ENCODE results near the gene TEX264.

The TEX264 gene

DNA sequence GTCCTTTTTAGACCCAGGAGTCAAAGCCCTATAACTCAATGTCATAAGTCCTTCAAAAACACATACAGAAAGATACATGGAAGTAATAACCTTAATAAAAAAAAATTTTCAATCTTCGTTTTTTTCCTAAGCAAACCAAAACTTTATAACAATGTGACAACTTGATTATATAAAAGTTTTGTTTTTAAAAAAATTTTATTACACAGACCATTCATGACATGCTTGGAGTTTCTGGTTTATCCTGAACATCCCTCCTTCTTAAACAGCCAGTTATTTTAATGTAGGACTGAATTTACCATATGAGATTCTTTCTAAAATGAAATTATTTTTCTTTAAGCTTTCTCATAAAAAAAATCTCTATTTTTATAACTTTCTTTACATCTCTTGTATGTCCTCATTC lies 77.3 kb downstream of the TEX264 start:
- Histone ChIP-seq H3K27ac (ENCODE audit: insufficient read depth, low read depth, low read length, poor library complexity, severe bottlenecking) (no peak overlapping the region), H3K4me3 (ENCODE audit: insufficient read depth, low read depth, low read length) (no peak overlapping the region), H3K4me1 (ENCODE audit: control insufficient read depth, insufficient read depth, low read length) (no peaks in the 10 kb centered on the region), H3K36me3 (ENCODE audit: control insufficient read depth, insufficient read depth, low read length) (no peaks in the 10 kb centered on the region), H3K27me3 (ENCODE audit: control insufficient read depth, insufficient read depth, low read length, poor library complexity, severe bottlenecking) (no peaks in the 10 kb centered on the region), H3K9me3 (ENCODE audit: control insufficient read depth, low read length) (no peaks in the 10 kb centered on the region)
- WGBS, 2 experiments = no CpG with 5 or more reads among the region's 1 CpG

DNA sequence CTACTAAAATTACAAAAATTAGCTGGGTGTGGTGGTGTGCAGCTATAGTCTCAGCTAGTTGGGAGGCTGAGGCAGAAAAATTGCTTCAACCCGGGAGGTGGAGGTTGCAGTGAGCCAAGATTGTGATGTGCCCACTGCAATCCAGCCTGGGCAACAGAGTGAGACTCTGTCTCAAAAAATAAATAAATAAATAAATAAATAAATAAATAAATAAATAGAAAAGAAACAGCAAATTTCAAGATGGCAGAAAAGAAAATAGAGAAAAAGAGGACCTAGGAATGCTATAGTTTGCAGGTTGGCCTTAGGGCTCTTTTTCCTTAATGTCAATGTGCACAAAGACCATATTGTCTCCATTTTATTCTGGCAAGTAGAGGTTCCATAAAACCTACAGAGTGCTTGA lies 79.8 kb downstream of the TEX264 start:
- Histone ChIP-seq H3K4me3 (ENCODE audit: insufficient read depth, low read depth, low read length) (no peak overlapping the region), H3K4me1 (ENCODE audit: control insufficient read depth, insufficient read depth, low read length) (no peaks in the 10 kb centered on the region), H3K36me3 (ENCODE audit: control insufficient read depth, insufficient read depth, low read length) (no peaks in the 10 kb centered on the region), H3K9me3 (ENCODE audit: control insufficient read depth, low read length) (no peaks in the 10 kb centered on the region), H3K27me3 (ENCODE audit: control insufficient read depth, insufficient read depth, low read length, poor library complexity, severe bottlenecking) (no peaks in the 10 kb centered on the region), H3K27ac (ENCODE audit: insufficient read depth, low read depth, low read length, poor library complexity, severe bottlenecking) (no peak overlapping the region)
- WGBS, 2 experiments = 93 to 95% methylated on average over 1 of the region's 1 CpG

DNA sequence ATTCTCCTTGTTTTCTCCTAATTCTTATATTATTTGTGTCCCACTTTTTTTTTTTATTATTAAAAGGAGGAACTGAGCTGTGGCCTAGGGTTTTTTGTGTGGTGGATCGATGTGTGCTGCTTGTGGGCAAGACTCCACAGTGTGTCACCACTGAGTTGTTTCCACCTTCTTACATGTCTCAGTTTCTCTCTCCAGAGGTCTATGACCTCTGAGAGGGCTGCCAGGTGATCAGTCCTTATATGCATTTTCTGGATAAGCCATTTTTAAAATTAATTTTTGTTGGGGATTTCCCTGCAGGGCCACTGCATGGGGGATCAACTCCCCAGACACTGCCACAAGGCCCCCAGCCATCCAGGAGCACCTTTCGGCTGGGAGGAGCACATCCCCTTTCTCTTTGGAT lies 80.2 kb downstream of the TEX264 start:
- no peaks in the 10 kb centered on the region for H3K9me3 ChIP-seq (ENCODE audit: control insufficient read depth, low read length)
- no peak overlapping the region for H3K27ac ChIP-seq (ENCODE audit: insufficient read depth, low read depth, low read length, poor library complexity, severe bottlenecking)
- H3K27me3 ChIP-seq (ENCODE audit: control insufficient read depth, insufficient read depth, low read length, poor library complexity, severe bottlenecking) = no peaks in the 10 kb centered on the region
- H3K4me3 ChIP-seq (ENCODE audit: insufficient read depth, low read depth, low read length) = no peak overlapping the region
- no peaks in the 10 kb centered on the region for H3K4me1 ChIP-seq (ENCODE audit: control insufficient read depth, insufficient read depth, low read length)
- no peaks in the 10 kb centered on the region for H3K36me3 ChIP-seq (ENCODE audit: control insufficient read depth, insufficient read depth, low read length)
- 98 to 100% methylated on average over 2 of the region's 2 CpGs for WGBS, 2 experiments
